ENCODE data around the gene AXL. TPM values are rescaled to one million over a fixed set of nuclear protein-coding genes. Genes with fewer than 3 reads are reported as not detected.

The AXL gene
- total and polyA plus RNA-seq, 2 donors (not counting 3 experiments of a cell fraction or from before 2014, with no cell fraction given): 86.9 to 172 TPM

GRCh38 chr19:41189425-41190065 is 29.5 kb upstream of the AXL start:
- ChIA-PET POLR2A (no interaction called here), CTCF (no interaction called here)

More at GRCh38 chr19:41189425-41190065, 29.5 kb upstream of the AXL start:
- no TSS peak for BruUV-seq (replicated peaks)
- no peak overlapping the region for H3K9ac ChIP-seq (replicated peaks; ENCODE audit: extremely low read depth, insufficient read depth, low read length)
- H4K20me1 ChIP-seq (replicated peaks; ENCODE audit: control insufficient read depth, extremely low read depth, insufficient read depth, low read length): no peaks in the 10 kb centered on the region
- peaks cover 20% of the 10 kb centered on the region for H3K4me1 ChIP-seq (ENCODE audit: control insufficient read depth, extremely low read depth, insufficient read depth, low read length)
- no peak overlapping the region for H3K4me2 ChIP-seq (ENCODE audit: insufficient read depth, low read length)
- H3K27ac ChIP-seq (ENCODE audit: insufficient read depth, low read depth, low read length): no peak overlapping the region
- dilution Hi-C loops (cut with MboI; ENCODE audit: extremely low pct_ligation_motif_present, low sequenced_read_pairs) (no loop called here), intact Hi-C loops (cut with micrococcal nuclease) (no loop called here)
- H3K4me3 ChIP-seq (replicated peaks in 1 of 3; ENCODE audit: insufficient read depth in 1 of 3, low read depth in 1 of 3, low read length in 3 of 3): no peak overlapping the region
- TF ChIP-seq CTCF (IDR thresholded peaks at IDR 0.05; ENCODE audit: extremely low read depth in 1 of 2, insufficient read depth in 1 of 2, low read depth in 1 of 2, low read length in 2 of 2) (no peak), GATA2 (IDR thresholded peaks at IDR 0.05; ENCODE audit: insufficient read depth, insufficient read length, low read depth, low read length) (no peak)
- no peaks in the 10 kb centered on the region for H3K79me2 ChIP-seq (ENCODE audit: control insufficient read depth, insufficient read depth, low read length)
- DNase-seq (ENCODE audit: low read depth, low spot score): no peak
- H3K27me3 ChIP-seq (ENCODE audit: control insufficient read depth in 2 of 2, insufficient read depth in 2 of 2, low read length in 2 of 2): peaks cover 6 to 8% of the 10 kb centered on the region in 2 experiments
- no peak overlapping the region for H2AFZ ChIP-seq (ENCODE audit: low read depth, low read length)
- H3K36me3 ChIP-seq (ENCODE audit: control insufficient read depth in 2 of 2, extremely low read depth in 1 of 2, insufficient read depth in 2 of 2, low read length in 2 of 2): no peaks in the 10 kb centered on the region
- H3K9me1 ChIP-seq (replicated peaks; ENCODE audit: control insufficient read depth, extremely low read depth, insufficient read depth, low read length): no peaks in the 10 kb centered on the region
- no peak for FAIRE-seq
- H3K9me3 ChIP-seq (replicated peaks; ENCODE audit: control insufficient read depth, insufficient read depth, low read length): no peaks in the 10 kb centered on the region

All from endothelial cell of umbilical vein (primary cell).